ENCODE data around the gene PDYN. TPM values are rescaled to one million over a fixed set of nuclear protein-coding genes. Genes with fewer than 3 reads are reported as not detected.
"Not testable (repeated sequence)": the region's sequence is repeated elsewhere in the genome, so short reads cannot be mapped to it uniquely, and the experiment has no call there.

Gene PDYN
- total RNA-seq (2014; rRNA removed; shearing (Covaris generic)): not detected in 2 replicates

GRCh38 chr20:1993986-1994385 lies at the start of gene PDYN:
PDYN (minus strand) TSS chr20:1994058; CDS start chr20:1983084, 10,974 bp downstream.
- DNase-seq (ENCODE audit: low read depth): no peak

GRCh38 chr20:2042400-2042799 lies 48.5 kb upstream of the PDYN start:
- DNase-seq (ENCODE audit: low read depth): peak; percentile 75

- DNase-seq (ENCODE audit: low read depth): no peak
Observed at GRCh38 chr20:2038161-2038560, 44.3 kb upstream of the PDYN start.

- no peak for DNase-seq (ENCODE audit: low read depth)
Observed at GRCh38 chr20:2037296-2037914, 43.5 kb upstream of the PDYN start.

- DNase-seq (ENCODE audit: low read depth): not testable (repeated sequence)
Observed at GRCh38 chr20:2036357-2036756, 42.5 kb upstream of the PDYN start.

- DNase-seq (ENCODE audit: low read depth): peak; percentile 42
Observed at GRCh38 chr20:2032168-2032567, 38.3 kb upstream of the PDYN start.

- no peak for DNase-seq (ENCODE audit: low read depth)
Observed at GRCh38 chr20:2026514-2026913, 32.7 kb upstream of the PDYN start.

- no peak for DNase-seq (ENCODE audit: low read depth)
Observed at GRCh38 chr20:2026004-2026403, 32.1 kb upstream of the PDYN start.

- DNase-seq (ENCODE audit: low read depth): no peak
Observed at GRCh38 chr20:2023151-2023550, 29.3 kb upstream of the PDYN start.

- no peak for DNase-seq (ENCODE audit: low read depth)
Observed at GRCh38 chr20:2022163-2022562, 28.3 kb upstream of the PDYN start.

- DNase-seq (ENCODE audit: low read depth): no peak
Observed at GRCh38 chr20:2010533-2010932, 16.7 kb upstream of the PDYN start.

GRCh38 chr20:2006452-2007361 lies 12.8 kb upstream of the PDYN start:
- DNase-seq (ENCODE audit: low read depth): peak; percentile 56

- peak; percentile 60 for DNase-seq (ENCODE audit: low read depth)
Observed at GRCh38 chr20:2005831-2006426, 12.1 kb upstream of the PDYN start.

- peak; percentile 34 for DNase-seq (ENCODE audit: low read depth)
Observed at GRCh38 chr20:2005359-2005758, 11.5 kb upstream of the PDYN start.

GRCh38 chr20:2004171-2004570 lies 10.3 kb upstream of the PDYN start:
- DNase-seq (ENCODE audit: low read depth): no peak

- no peak for DNase-seq (ENCODE audit: low read depth)
Observed at GRCh38 chr20:2002365-2002764, 8.5 kb upstream of the PDYN start.

GRCh38 chr20:2001119-2001518 lies 7.3 kb upstream of the PDYN start:
- DNase-seq (ENCODE audit: low read depth): no peak

GRCh38 chr20:2000285-2000684 lies 6.4 kb upstream of the PDYN start:
- no peak for DNase-seq (ENCODE audit: low read depth)

- DNase-seq (ENCODE audit: low read depth): no peak
Observed at GRCh38 chr20:1998715-1999114, 4.9 kb upstream of the PDYN start.

GRCh38 chr20:1998193-1998520 lies 4.3 kb upstream of the PDYN start:
- no peak for DNase-seq (ENCODE audit: low read depth)

- no peak for DNase-seq (ENCODE audit: low read depth)
Observed at GRCh38 chr20:1997483-1998192, 3.8 kb upstream of the PDYN start.

All from RPMI7951 (cell line).